H1 (cell line): ENCODE results near the gene ZDHHC3. TPM values are rescaled to one million over a fixed set of nuclear protein-coding genes. Genes with fewer than 3 reads are reported as not detected.

Source experiments
- ATF3 ChIP-seq: IDR thresholded peaks from 2 replicates; pipeline ENCODE4 v1.6.1; 2011; ENCODE audit warnings: low read depth, mild to moderate bottlenecking, low read length; ENCODE audit not compliant: insufficient read depth
- KDM1A ChIP-seq: fragments of 200-600, 300-600 bp; sonication (generic); IDR thresholded peaks from 2 replicates; pipeline ENCODE4 v1.7.1; 2016; ENCODE audit warnings: mild to moderate bottlenecking, low read length, borderline replicate concordance
- polyA plus RNA-seq, 7 experiments: library from polyadenylated mRNA; depleted of rRNA in 3 of 7; stranded (reverse) in 5 of 7; unstranded in 2 of 7; fragments of >200 nt in 5 of 7; fragments of 200-250 nt in 2 of 7; gene quantifications; 1 replicate in 5 of 7; 2 replicates in 1 of 7; 4 replicates in 1 of 7; pipeline versions ENCODE4 v1.2.1 to v1.2.3, GENCODE V29; 2011 to 2013; ENCODE audit warnings: missing spikeins in 2 of 7, mixed read lengths in 2 of 7
- total RNA-seq: library from RNA; stranded (reverse); fragmentation: NEBNext Ultra II Directional; extraction: Animal tissue kit (Norgen Biotek cat#: 25700); gene quantifications from 2 replicates; pipeline ENCODE4 v1.2.1, GENCODE V29; 2021

The ZDHHC3 gene
- total and polyA plus RNA-seq, 2 of the 8 experiments (the other 6 are each of a cell fraction or from before 2014, with no cell fraction given): 77.4 to 88.7 TPM

GRCh38 chr3:44950275-44950734 lies 25.7 kb downstream of the ZDHHC3 start (continued):
- TF ChIP-seq ATF3 (no peak), KDM1A (no peak)
- TF ChIP-seq, all 59 proteins: peak for 0
